Measurements from ENCODE around the gene FPR3.
"Not testable (repeated sequence)": the region's sequence is repeated elsewhere in the genome, so short reads cannot be mapped to it uniquely, and the experiment has no call there.

GRCh38 chr19:51805396-51805795 is 10.4 kb downstream of the FPR3 start:
- not testable (repeated sequence) for TF ChIP-seq CTCF (IDR thresholded peaks at IDR 0.05; ENCODE audit: insufficient read depth, low read depth, low read length); EZH2 (IDR thresholded peaks at IDR 0.05; ENCODE audit: insufficient read depth, low read length)

Data from astrocyte (in vitro differentiated cells and primary cell).